K562 (cell line): ENCODE data around the gene FBXO48. TPM values are rescaled to one million over a fixed set of nuclear protein-coding genes. Genes with fewer than 3 reads are reported as not detected.
A peak's percentile ranks its signal among the peaks of the same experiment; 100 is the strongest.

Experiments
- FOSL1 ChIP-seq: fragments of 200-800 bp; sonication (Bioruptor generic); conservative IDR thresholded peaks from 2 replicates; pipeline ENCODE4 v1.6.1; 2016; ENCODE audit warnings: missing genetic modification characterization, missing compliant biosample characterization
- FOXJ3 ChIP-seq: sonication (generic); formaldehyde crosslinking; IDR thresholded peaks from 2 replicates; pipeline ENCODE4 v1.4.0; 2020; ENCODE audit warnings: mild to moderate bottlenecking, missing genetic modification reagents
- GTF2F1 ChIP-seq: IDR thresholded peaks from 2 replicates; pipeline ENCODE4 v1.6.1; 2011; ENCODE audit warnings: low read depth, low read length, improper control_type of control experiment
- RBM25 ChIP-seq: fragments of 200-400 bp; formaldehyde crosslinking; IDR thresholded peaks from 2 replicates; pipeline ENCODE4 v1.6.1; 2018; ENCODE audit warnings: low read length, low read depth, moderate library complexity; ENCODE audit not compliant: severe bottlenecking
- RCOR1 ChIP-seq, 2 experiments: IDR thresholded peaks; 2 replicates each; pipeline ENCODE4 v1.6.1; 2012; ENCODE audit warnings: low read depth in 2 of 2, low read length in 2 of 2, borderline replicate concordance in 1 of 2, improper control_type of control experiment in 1 of 2
- polyA plus RNA-seq, 8 experiments: library from polyadenylated mRNA; depleted of rRNA in 4 of 8; stranded (reverse) in 5 of 8; unstranded in 3 of 8; fragments of >200 nt; fragmentation: Nextera tagmentation in 2 of 8; fragmentation: Illumina TruSeq in 1 of 8; extraction: Ambion mirVana in 2 of 8; extraction: Trizol in 1 of 8; gene quantifications; 2 replicates each; pipeline versions ENCODE4 v1.2.1 to v1.2.3, GENCODE V29; 2011 to 2014; ENCODE audit warnings: inconsistent platforms in 1 of 8, missing spikeins in 1 of 8
- total RNA-seq, 7 experiments: library from RNA; depleted of rRNA in 6 of 7; stranded (reverse); fragments of >200 nt in 6 of 7; fragmentation: Illumina TruSeq in 2 of 7; extraction: Trizol in 2 of 7; gene quantifications; 2 replicates each; pipeline versions ENCODE4 v1.2.1 to v1.2.3, GENCODE V29; 2011 to 2021; ENCODE audit warnings: low replicate concordance in 1 of 7
- TF ChIP-seq, protein P1 (sequence below): fragments of 250-450 bp; sonication (Bioruptor Pico); IDR thresholded peaks from 2 replicates; pipeline ENCODE4 v1.4.0; 2020
- TF ChIP-seq, protein P2 (sequence below): fragments of 450-650 bp; IDR thresholded peaks from 2 replicates; pipeline ENCODE4 v1.6.1; 2016

The FBXO48 gene
- total and polyA plus RNA-seq, 9 of the 15 experiments (the other 6 are each of a cell fraction or from before 2014, with no cell fraction given) = 0.36 to 1.8 (median 0.73) TPM

DNA sequence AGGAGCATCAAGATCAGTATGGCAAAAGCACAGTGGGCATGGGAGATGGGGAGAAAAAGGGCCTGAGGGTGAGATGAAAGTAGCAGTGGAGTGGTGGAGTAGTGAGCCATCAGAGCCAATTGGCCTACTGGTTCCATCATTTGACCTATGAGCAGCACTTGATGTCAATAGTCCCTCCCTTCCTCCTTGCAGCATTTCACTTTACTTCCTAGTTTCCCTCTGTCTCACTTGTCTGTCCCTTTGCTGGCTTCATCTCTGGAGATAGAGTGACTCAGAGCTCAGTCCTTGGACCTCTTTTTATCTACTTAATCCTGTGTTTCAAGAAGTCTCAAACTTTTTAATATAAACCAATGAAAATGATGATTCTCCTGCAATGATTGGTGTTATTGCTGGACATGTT lies 32.1 kb downstream of the FBXO48 start (continued):
- TF ChIP-seq, protein P1, sequence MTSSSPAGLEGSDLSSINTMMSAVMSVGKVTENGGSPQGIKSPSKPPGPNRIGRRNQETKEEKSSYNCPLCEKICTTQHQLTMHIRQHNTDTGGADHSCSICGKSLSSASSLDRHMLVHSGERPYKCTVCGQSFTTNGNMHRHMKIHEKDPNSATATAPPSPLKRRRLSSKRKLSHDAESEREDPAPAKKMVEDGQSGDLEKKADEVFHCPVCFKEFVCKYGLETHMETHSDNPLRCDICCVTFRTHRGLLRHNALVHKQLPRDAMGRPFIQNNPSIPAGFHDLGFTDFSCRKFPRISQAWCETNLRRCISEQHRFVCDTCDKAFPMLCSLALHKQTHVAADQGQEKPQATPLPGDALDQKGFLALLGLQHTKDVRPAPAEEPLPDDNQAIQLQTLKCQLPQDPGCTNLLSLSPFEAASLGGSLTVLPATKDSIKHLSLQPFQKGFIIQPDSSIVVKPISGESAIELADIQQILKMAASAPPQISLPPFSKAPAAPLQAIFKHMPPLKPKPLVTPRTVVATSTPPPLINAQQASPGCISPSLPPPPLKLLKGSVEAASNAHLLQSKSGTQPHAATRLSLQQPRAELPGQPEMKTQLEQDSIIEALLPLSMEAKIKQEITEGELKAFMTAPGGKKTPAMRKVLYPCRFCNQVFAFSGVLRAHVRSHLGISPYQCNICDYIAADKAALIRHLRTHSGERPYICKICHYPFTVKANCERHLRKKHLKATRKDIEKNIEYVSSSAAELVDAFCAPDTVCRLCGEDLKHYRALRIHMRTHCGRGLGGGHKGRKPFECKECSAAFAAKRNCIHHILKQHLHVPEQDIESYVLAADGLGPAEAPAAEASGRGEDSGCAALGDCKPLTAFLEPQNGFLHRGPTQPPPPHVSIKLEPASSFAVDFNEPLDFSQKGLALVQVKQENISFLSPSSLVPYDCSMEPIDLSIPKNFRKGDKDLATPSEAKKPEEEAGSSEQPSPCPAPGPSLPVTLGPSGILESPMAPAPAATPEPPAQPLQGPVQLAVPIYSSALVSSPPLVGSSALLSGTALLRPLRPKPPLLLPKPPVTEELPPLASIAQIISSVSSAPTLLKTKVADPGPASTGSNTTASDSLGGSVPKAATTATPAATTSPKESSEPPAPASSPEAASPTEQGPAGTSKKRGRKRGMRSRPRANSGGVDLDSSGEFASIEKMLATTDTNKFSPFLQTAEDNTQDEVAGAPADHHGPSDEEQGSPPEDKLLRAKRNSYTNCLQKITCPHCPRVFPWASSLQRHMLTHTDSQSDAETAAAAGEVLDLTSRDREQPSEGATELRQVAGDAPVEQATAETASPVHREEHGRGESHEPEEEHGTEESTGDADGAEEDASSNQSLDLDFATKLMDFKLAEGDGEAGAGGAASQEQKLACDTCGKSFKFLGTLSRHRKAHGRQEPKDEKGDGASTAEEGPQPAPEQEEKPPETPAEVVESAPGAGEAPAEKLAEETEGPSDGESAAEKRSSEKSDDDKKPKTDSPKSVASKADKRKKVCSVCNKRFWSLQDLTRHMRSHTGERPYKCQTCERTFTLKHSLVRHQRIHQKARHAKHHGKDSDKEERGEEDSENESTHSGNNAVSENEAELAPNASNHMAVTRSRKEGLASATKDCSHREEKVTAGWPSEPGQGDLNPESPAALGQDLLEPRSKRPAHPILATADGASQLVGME (CRISPR knock-in tag) = 0 out of 2 replicates have a peak, but pooled peaks have one; percentile 21
- TF ChIP-seq, protein P2, sequence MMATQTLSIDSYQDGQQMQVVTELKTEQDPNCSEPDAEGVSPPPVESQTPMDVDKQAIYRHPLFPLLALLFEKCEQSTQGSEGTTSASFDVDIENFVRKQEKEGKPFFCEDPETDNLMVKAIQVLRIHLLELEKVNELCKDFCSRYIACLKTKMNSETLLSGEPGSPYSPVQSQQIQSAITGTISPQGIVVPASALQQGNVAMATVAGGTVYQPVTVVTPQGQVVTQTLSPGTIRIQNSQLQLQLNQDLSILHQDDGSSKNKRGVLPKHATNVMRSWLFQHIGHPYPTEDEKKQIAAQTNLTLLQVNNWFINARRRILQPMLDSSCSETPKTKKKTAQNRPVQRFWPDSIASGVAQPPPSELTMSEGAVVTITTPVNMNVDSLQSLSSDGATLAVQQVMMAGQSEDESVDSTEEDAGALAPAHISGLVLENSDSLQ = 0 out of 2 replicates have a peak, but pooled peaks have one; percentile 30
- 0 out of 4 replicates have a peak, but pooled peaks of 1 of the 2 experiments have one; percentile 29 for TF ChIP-seq RCOR1 (IDR thresholded peaks at IDR 0.05; ENCODE audit: borderline replicate concordance in 1 of 2, low read depth in 2 of 2, low read length in 2 of 2)
- no peak for TF ChIP-seq GTF2F1
- TF ChIP-seq FOXJ3 (CRISPR knock-in tag) = no peak
- TF ChIP-seq RBM25 = peak; percentile 50
- peak; percentile 78 for TF ChIP-seq FOSL1 (tag)
